WERI-Rb-1 (cell line): ENCODE data around the gene UXS1.

Source experiments
- DNase-seq: peaks from one replicate; pipeline ENCODE4 v3.0.0-alpha.2; 2020
- H3K27ac ChIP-seq: fragments of 250-450 bp; sonication (Bioruptor Pico); 2 replicates; pipeline ENCODE4 v1.5.1; 2020; ENCODE audit warnings: mild to moderate bottlenecking, moderate library complexity
- H3K27me3 ChIP-seq: fragments of 250-450 bp; sonication (Bioruptor Pico); 2 replicates; pipeline ENCODE4 v1.5.1; 2021; ENCODE audit warnings: mild to moderate bottlenecking, low read depth, moderate library complexity; ENCODE audit not compliant: insufficient read depth, severe bottlenecking
- H3K36me3 ChIP-seq: fragments of 250-450 bp; sonication (Bioruptor Pico); 2 replicates; pipeline ENCODE4 v1.5.1; 2020; ENCODE audit warnings: mild to moderate bottlenecking, moderate library complexity
- H3K4me3 ChIP-seq: 2 replicates; pipeline ENCODE4 v1.5.1; 2011; ENCODE audit warnings: low read depth, mild to moderate bottlenecking, control low read depth, low read length
- H3K9me3 ChIP-seq: fragments of 250-450 bp; sonication (Bioruptor Pico); 2 replicates; pipeline ENCODE4 v1.5.1; 2021; ENCODE audit warnings: mild to moderate bottlenecking, moderate library complexity; ENCODE audit not compliant: severe bottlenecking
- TF ChIP-seq, protein P1 (sequence below): IDR thresholded peaks from 2 replicates; pipeline ENCODE4 v1.5.1; 2011; ENCODE audit warnings: low read depth, mild to moderate bottlenecking, control low read depth, inconsistent platforms, low read length

Gene UXS1

GRCh38 chr2:106109675-106110424, 84.3 kb downstream of the UXS1 start:
- H3K9me3 ChIP-seq, result no peaks in the 10 kb centered on the region
- no peak for DNase-seq
- no peak overlapping the region for H3K4me3 ChIP-seq
- no peaks in the 10 kb centered on the region for H3K27me3 ChIP-seq
- TF ChIP-seq, protein P1, sequence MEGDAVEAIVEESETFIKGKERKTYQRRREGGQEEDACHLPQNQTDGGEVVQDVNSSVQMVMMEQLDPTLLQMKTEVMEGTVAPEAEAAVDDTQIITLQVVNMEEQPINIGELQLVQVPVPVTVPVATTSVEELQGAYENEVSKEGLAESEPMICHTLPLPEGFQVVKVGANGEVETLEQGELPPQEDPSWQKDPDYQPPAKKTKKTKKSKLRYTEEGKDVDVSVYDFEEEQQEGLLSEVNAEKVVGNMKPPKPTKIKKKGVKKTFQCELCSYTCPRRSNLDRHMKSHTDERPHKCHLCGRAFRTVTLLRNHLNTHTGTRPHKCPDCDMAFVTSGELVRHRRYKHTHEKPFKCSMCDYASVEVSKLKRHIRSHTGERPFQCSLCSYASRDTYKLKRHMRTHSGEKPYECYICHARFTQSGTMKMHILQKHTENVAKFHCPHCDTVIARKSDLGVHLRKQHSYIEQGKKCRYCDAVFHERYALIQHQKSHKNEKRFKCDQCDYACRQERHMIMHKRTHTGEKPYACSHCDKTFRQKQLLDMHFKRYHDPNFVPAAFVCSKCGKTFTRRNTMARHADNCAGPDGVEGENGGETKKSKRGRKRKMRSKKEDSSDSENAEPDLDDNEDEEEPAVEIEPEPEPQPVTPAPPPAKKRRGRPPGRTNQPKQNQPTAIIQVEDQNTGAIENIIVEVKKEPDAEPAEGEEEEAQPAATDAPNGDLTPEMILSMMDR, result no peak
- H3K27ac ChIP-seq, result no peak overlapping the region
- H3K36me3 ChIP-seq, result peaks cover 29% of the 10 kb centered on the region

DNA sequence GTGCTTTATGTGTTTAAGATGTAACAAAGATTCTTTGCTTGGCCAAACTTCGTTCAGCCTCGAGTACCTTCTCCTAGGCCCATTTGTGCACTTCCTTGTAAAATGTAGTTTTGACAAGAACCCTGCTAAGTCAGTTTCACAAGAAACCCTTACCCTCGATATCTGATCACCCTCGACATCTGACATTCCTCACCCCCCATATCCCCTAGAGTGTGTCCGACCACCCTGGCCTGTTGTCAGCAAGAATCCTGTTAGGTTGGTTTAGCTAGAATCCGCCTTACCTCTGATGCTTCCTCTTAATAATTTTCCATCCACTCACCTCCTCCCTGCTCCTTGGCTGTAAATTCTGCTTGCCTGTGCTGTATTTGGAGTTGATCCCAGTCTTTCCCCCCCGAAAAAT, 85.3 kb downstream of the UXS1 start:
- DNase-seq, result no peak
- Histone ChIP-seq H3K36me3 (peaks cover 29% of the 10 kb centered on the region), H3K9me3 (no peaks in the 10 kb centered on the region), H3K4me3 (no peak overlapping the region), H3K27me3 (no peaks in the 10 kb centered on the region), H3K27ac (no peak overlapping the region)
- TF ChIP-seq, protein P1, result no peak

DNA sequence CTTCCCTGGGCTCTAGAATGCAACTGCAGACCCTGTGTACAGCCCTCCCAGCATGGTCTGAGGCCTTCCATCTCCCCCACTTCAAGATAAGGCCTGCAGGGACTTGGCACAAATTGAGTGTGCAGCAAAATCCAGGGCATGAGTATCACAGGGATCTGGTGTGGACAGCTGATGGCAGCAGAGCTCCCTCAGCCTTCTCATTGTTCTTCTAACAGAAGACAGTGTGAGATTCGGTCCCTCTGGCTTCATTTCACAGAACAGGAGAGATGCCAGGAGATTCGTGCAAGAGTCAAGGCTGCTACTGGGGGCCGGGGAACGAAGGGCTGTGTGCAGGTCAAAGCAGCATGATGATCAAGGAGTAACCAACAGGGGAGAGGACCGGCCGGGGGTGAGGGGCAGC, 85.8 kb downstream of the UXS1 start:
- Histone ChIP-seq H3K27me3 (no peaks in the 10 kb centered on the region), H3K36me3 (peaks cover 29% of the 10 kb centered on the region), H3K9me3 (no peaks in the 10 kb centered on the region), H3K27ac (no peak overlapping the region), H3K4me3 (no peak overlapping the region)
- TF ChIP-seq, protein P1, result peak; percentile 52; the same call in 1 of the 2 replicates
- no peak for DNase-seq

DNA sequence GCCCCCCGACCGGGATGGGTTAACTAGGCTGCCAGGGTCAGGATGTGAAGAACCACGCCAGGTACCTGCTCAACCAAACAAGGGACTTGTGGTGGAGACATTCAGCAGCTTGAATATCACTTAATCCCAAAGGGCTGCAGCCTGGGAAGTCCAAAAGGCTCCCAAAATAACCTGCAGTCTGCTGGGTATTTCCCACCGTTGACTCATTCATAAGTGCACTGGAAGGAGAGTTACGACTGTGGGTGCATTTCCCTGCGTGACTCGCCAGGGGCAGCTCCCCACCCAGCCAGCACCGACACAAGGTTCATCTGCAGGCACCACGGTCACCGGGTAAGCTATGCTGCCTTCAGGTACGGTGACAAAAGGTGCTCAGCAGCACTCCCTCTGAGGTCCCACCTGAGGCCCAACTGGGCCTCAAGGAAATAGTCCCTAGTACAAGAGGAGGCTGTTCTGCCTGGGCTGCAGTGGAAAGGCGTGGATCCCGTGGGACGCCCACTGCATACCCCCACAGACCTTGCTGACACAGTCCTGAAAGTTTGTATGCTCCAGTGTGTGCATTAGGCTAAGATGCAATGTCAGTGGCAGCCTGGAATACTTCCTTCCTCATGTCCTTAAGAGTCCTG, 86.5 kb downstream of the UXS1 start:
- H3K27ac ChIP-seq, result no peak overlapping the region
- DNase-seq, result no peak
- H3K36me3 ChIP-seq, result peaks cover 27% of the 10 kb centered on the region
- H3K4me3 ChIP-seq, result no peak overlapping the region
- no peaks in the 10 kb centered on the region for H3K27me3 ChIP-seq
- TF ChIP-seq, protein P1, result no peak
- no peaks in the 10 kb centered on the region for H3K9me3 ChIP-seq

DNA sequence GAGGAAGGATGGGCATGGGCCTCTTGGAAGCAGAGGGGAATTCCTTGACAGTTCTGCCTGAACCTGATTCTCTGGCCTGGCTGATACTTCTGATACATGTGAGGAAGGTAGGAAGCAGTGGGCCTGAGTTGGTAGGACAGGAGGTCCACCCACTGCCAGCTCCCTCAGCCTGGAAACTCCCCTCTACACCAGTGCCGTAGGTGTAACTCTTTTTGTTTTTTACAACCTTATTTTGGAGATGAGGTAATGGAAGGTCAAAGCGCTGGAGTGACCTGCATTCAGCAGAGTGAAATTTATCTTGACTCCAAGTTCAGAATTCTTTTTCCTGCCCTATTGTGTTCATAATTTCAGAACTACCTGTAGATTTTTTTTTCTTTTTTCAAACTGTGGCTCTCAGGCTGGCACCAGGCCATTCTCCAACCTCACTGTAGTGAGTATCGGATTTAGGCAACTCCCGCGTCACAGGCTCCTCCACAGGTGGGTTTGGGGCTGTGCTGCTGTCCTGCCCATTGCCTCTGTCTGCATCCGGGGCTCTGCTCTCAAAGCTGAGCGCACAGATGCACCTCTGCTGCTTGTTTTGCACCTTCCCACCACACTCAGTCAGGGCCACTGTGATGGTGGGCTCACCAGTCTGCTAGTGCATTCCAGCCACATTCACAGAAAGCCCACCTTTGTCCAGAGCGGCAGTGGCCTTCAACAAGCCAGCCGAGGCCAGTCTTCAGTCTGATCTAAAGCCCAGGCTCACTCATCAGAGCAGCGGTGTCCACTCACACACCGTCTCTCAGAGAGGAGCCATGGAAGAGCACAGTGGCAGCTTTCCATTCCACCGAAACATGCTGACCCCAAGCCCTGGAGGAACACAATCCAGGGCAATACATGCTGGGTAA, 87.2 kb downstream of the UXS1 start:
- Histone ChIP-seq H3K4me3 (no peak overlapping the region), H3K27ac (no peak overlapping the region), H3K27me3 (no peaks in the 10 kb centered on the region), H3K36me3 (peaks cover 20% of the 10 kb centered on the region), H3K9me3 (no peaks in the 10 kb centered on the region)
- TF ChIP-seq, protein P1, result no peak
- DNase-seq, result no peak
